ENCODE measurements around the gene PDE4A.
"Not testable (repeated sequence)": the region's sequence is repeated elsewhere in the genome, so short reads cannot be mapped to it uniquely, and the experiment has no call there.

The PDE4A gene

GRCh38 chr19:10404888-10405820, 15.2 kb upstream of the PDE4A start:
- DNase-seq = no peak

GRCh38 chr19:10406191-10406590, 14.1 kb upstream of the PDE4A start:
- DNase-seq = no peak

DNA sequence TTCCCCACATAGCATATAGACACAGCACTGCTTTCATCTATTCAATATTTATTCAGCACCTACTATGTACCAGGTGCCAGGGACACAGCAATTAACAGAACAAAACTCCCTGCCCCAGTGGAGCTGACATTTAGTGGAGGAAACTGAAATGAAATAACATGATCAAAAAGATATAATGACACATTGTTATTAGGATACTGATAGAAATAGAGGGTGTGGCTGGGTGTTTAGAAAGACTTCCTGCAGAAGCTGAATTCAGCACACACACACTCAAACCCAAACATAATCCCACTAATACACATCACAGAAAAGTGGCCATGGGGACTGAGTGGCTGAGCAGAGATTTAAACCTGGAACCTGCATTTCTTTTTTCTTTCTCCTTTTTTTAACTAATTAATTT, 13.2 kb upstream of the PDE4A start:
- no peak for DNase-seq

- peak in 1 of 2 donors; percentile 43 for DNase-seq
Observed at GRCh38 chr19:10408511-10409283, 11.6 kb upstream of the PDE4A start.

DNA sequence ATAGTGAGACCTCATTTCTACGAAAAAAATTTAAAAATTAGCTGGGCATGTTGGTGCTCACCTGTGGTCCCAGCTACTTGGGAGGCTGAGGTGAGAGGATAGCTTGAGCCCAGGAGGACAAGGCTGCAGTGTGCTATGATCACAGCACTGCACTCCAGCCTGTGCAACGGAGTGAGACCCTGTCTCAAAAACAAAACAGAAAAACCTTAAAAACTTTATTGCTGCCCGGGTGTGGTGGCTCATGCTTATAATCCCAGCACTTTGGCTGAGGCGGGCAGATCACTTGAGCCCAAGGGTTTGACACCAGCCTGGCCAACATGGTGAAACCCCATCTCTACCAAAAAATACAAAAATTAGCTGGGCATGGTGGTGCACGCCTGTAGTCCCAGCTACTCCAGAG, 9.1 kb upstream of the PDE4A start:
- not testable (repeated sequence) for DNase-seq

DNA sequence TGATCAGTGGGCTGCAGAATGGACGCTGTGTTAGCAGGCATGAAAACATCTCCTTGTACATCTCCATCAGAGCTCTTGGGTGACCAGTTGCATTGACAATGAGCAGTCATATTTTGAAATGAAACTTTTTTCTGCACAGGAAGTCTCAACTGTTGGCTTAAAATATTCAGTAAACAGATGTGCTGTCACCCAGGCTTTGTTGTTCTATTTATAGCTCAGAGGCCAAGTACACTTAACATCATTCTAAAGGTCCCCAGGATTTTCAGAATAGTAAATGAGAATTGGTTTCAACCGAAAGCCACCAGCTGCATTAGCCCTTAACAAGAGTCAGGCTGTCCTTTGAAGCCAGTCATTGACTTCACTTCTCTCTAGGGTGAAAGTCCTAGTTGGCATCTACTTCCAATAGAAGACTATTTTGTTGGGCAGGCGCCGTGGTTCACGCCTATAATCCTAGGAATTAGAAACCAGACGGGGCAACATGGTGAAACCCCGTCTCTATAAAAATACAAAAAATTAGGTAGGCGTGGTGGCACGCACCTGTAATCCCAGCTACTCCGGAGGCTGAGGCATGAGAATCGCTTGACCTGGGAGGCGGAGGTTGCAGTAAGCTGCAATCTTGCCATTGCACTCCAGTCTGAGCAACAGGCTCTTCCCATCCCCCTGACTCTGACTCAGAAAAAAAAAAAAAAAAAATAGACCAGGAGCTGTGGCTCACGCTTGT, 7.9 kb upstream of the PDE4A start:
- DNase-seq = no peak

- no peak for DNase-seq
Observed at GRCh38 chr19:10416083-10416379, 4.3 kb upstream of the PDE4A start.

GRCh38 chr19:10416380-10417257, 3.7 kb upstream of the PDE4A start:
- peak in 1 of 2 donors; percentile 32 for DNase-seq

GRCh38 chr19:10417541-10418234, 2.6 kb upstream of the PDE4A start:
- no peak for DNase-seq

DNA sequence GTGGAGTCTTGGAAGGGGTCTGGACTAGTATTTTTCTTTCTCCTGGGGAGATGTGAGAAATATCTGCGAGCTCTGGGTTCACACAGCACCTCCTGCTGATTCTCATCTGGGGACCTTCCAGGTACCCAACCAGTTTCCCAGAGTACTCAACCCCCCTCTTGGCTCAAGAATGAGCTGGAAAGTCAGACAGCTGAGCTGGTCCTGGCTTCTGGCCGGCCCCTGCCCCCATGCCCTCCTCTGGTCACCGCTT, 2.2 kb upstream of the PDE4A start:
- DNase-seq = no peak

DNA sequence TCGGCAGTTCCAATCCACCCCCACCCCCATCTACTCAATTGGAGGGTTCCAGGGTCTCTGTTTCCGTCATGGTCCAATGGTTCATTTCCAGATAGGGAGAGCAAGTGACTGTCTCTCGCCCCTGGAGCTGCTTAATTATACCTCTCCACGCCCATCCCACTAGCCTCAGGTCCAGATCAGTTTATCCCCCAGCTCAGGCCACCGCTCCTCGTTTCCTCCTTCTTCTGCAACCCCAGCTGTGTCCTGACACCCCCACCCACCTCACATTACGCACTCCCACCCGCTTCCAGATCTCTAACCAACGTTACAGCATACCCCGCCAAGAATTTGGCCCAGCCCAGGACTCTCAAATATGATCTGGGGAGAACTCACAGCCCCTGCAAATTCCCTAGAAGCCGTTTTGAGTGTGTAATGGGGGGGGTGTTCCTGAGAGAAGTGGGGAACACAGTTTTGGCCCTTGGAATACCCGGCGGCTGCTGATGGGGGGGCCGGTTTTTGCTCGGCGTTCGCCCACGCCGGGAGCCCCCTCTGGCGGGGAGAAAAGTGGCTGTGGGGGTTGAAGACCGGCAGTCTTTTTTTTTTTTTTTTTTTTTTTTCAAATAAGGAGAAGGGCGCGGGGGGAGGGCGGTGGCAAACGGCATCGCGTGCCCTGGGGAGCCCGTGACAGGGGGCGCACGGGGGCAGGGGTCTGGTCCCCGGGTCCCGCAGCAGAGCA, 1.7 kb upstream of the PDE4A start:
- no peak for DNase-seq

GRCh38 chr19:10419200-10419645, 1.1 kb upstream of the PDE4A start:
- DNase-seq = no peak

DNA sequence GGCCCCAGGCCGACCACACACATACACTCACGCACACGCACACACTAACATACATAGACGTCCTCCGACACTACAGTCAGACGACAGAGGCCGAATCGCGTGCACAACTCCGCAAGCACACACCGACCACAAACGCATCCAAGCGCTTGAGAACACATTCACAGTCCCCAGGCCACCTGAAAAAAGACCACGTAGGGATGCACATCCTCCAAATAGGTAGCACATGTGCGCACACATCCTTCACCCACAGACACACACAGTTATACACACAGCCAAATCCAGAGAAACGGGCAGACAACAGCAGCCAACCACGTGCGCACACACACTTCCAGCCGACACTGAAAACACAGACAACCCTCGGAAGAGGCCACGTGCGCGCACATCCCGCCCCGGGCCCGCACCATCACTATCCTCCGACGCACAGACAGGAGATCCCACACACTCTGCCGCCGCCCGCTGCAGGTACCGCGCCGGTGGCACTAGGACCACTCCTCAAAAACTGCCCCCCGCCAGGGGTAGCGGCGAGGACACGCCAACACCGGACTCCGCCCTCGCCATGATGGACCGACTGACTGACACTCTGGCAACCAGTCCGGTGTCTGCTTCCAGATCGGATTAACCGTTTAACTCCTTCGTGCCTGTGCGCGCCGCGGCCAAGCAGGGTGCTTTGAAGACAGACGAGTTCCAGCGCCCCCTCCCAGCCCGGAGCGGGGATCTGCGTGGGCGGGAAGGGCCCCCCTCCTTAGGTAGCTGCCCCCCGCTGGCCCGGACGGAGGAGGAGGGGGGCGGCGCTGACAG, 493 bp upstream of the PDE4A start:
- DNase-seq = no peak

DNA sequence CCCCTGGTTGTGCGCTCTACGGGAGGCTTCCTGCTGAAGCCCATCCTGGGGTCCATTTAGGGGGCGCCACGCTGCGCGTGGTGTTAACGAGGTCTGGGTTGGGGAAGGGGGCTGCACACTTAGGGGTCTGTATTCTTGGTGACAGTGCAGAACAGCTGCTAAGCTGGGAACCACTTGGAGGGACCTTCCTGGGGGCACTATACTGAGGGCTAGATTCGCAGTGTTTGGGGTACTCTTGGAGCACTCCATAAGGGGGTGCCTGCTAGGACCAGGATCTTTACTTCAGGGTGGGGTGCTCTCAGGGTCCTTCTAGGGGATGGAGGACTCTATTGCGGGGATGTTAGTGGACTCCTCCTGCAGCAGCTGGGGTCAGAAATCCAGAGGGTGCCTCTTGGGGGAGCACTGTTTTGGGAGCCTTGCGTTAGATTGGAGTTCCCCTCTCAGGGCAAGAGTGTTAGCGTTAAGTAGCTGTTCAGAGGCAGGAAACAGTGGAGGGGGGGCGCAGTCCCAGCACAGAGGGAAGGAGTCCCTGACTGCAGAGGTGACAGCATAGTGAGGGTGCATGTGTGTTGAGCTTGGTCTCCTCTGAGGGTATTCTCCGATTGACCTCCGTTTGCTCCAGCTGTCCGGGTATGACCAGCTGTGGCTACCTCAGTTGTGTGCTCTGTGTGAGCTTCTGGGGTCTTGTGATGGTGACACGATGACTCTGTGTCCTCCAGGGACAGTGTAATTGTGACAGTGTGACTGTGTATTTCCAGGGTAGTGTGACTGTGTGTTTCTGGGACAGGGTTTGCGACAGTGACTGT, 1.1 kb downstream of the PDE4A start:
- DNase-seq = no peak

GRCh38 chr19:10422046-10422461, 1.7 kb downstream of the PDE4A start:
- DNase-seq = no peak

DNA sequence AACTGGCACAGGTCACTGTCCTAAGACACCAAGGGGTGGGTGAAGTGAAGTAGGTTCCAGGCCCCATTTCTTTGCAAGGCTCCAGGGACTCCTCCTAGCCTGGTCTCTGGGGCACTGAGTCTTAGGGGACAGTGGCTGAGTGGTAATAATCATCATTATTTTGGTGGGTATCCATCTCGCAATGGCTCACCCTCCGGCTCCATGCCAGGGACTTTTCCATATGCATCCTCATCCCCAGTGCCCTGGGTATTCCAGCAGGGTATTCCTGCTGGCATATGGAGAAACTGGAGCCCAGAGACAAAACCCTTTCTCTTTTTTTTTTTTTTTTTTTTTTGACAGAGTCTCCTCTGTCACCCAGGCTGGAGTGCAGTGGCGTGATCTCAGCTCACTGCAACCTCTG, 2.5 kb downstream of the PDE4A start:
- DNase-seq = no peak

- peak; percentile 41 to 42 for DNase-seq
Observed at GRCh38 chr19:10424011-10424637, 3.8 kb downstream of the PDE4A start.

DNA sequence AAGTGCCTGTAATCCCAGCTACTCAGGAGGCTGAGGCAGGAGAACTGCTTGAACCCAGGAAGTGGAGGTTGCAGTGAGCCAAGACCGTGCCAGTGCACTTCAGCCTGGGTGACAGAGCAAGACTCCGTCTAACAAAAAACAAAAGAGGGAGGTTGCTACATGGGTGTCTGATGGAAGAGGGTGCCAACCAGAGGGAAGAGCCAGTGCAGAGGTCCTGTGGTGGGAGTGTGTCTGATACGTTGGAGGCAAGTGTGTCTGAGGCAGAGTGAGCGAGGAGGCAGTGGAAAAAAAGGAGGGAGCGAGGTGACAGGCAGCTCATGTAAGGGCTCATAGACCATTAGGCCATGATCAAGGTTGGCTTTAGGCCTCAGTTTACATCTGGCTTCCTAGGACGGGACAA, 6.8 kb downstream of the PDE4A start:
- DNase-seq = no peak

GRCh38 chr19:10428996-10429381, 8.7 kb downstream of the PDE4A start:
- no peak for DNase-seq
